AG04449 (cell line): ENCODE measurements around the gene PXDC1.

Experiments
- CTCF ChIA-PET: fragments of 350-600 bp; formaldehyde crosslinking; extraction: SDS; loops from one replicate; lab custom pipeline; 2021; ENCODE audit warnings: antibody characterized with exemption; lab: Yijun Ruan, JAX
- POLR2A ChIA-PET: fragments of 400-600, 350-600 bp; formaldehyde crosslinking; extraction: SDS; loops from one replicate; lab custom pipeline; 2020; ENCODE audit warnings: antibody characterized with exemption, inconsistent platforms; lab: Yijun Ruan, JAX
- DNase-seq: peaks from one replicate; pipeline ENCODE4 v3.0.0-alpha.2; 2010; ENCODE audit warnings: low read depth, low spot score
- H3K4me3 ChIP-seq: 2 replicates; pipeline ENCODE4 v1.5.1; 2011; ENCODE audit warnings: low read depth, mild to moderate bottlenecking, control low read depth, low read length
- TF ChIP-seq, protein P1 (sequence below): IDR thresholded peaks from one replicate; pipeline ENCODE4 v1.5.1; 2011; ENCODE audit warnings: mild to moderate bottlenecking, moderate library complexity, low read length, control low read depth, inconsistent platforms; ENCODE audit not compliant: insufficient read depth; ENCODE audit errors: missing control alignments

PXDC1 gene

DNA sequence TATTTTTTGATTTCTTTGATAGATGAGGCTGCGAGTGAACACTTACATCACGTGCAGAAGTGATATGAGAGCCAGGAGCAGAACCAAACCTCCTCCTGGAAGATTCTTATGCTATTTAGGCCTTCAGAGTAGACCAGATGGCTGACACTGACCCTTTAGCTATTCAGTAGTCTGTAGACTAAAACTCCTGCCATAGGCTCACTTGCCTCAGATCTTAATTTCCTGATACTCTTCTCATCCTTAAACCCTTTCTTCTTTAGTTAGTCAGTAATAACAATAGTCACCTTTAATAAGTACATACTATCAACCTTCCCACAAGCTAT is 45.2 kb upstream of the PXDC1 start:
- TF ChIP-seq, protein P1, sequence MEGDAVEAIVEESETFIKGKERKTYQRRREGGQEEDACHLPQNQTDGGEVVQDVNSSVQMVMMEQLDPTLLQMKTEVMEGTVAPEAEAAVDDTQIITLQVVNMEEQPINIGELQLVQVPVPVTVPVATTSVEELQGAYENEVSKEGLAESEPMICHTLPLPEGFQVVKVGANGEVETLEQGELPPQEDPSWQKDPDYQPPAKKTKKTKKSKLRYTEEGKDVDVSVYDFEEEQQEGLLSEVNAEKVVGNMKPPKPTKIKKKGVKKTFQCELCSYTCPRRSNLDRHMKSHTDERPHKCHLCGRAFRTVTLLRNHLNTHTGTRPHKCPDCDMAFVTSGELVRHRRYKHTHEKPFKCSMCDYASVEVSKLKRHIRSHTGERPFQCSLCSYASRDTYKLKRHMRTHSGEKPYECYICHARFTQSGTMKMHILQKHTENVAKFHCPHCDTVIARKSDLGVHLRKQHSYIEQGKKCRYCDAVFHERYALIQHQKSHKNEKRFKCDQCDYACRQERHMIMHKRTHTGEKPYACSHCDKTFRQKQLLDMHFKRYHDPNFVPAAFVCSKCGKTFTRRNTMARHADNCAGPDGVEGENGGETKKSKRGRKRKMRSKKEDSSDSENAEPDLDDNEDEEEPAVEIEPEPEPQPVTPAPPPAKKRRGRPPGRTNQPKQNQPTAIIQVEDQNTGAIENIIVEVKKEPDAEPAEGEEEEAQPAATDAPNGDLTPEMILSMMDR: no peak
- CTCF ChIA-PET: interaction anchor here (0.8 to 2.6 kb wide), 7 partner anchors 9 to 91 kb away, joined by 3 to 15 read pairs (median 4); partner anchors contain the start of gene FAM50B
- no peak overlapping the region for H3K4me3 ChIP-seq
- DNase-seq: no peak
- POLR2A ChIA-PET: interaction anchor here (1.0 to 1.5 kb wide), 2 partner anchors 16 to 47 kb away, joined by 3 to 4 read pairs; no protein-coding TSS in a partner anchor

DNA sequence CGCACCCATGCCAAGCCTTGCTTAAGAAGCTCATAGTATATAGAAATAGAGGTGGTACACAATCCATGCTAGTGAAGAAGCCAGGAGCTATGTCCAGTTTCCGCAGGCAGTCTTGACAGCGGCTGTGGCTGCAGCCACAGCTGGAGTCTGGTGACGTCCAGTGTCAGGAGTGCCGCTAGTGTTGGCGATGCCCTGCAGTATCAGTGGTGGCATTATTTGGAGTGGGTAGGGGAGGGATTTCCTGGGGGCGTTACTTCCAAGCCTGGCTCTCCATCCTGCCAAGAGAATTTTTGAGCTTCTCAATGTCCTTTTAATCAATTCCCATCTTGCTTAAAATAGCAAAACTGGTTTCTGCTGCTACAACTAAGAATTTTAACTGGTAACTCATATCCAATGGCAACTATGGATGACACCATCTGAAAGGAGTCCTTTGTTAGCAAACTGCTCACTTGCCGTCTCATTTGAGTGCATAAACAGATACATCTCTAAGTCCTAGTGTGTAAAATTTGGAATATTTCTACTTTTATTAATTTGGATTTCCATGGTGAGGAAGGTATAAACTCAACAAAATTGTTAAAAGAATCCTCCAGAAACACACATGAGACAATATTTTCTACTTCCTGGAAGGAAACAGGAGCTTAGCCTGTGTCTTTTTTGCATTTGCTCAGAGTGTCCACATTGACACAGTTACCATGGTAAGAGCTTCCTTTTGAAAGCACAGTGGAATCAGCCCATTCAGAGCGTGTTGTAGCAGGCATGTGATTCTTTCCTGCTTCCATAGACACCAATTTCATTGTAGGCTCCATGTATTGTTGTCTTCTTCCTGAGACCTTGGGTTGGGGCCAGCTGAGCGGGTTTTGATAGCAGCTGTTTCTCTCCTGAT is 44.6 kb upstream of the PXDC1 start:
- DNase-seq: no peak
- POLR2A ChIA-PET: interaction anchor here (1.0 to 1.5 kb wide), 2 partner anchors 16 to 46 kb away, joined by 3 to 4 read pairs; no protein-coding TSS in a partner anchor
- no peak overlapping the region for H3K4me3 ChIP-seq
- CTCF ChIA-PET: interaction anchor here (0.8 to 2.6 kb wide), 8 partner anchors 9 to 137 kb away, joined by 3 to 15 read pairs (median 4); partner anchors contain the start of gene FAM50B
- TF ChIP-seq, protein P1: no peak

DNA sequence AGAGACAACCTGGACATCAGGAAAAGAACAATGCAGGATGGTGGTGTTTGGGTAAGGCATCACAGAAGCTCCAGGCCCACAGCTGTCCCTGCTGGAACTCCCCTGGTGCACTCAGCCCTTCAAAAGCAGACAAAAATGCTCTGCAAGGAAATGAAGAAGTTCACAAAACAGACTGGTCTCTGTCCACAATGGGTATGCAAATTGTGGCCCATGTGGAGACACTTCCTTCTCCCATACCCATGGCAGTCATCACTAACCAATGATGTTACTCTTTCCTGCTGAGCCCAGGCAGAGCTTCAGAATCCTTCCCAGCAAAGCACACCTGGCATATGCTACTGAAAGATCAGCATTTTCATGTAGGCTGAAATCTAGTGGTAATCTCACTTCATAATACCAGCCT is 42.6 kb upstream of the PXDC1 start:
- TF ChIP-seq, protein P1: no peak
- DNase-seq: no peak
- CTCF ChIA-PET: interaction anchor here (0.8 kb wide), 1 partner anchor 12 kb away, joined by 3 read pairs; no protein-coding TSS in a partner anchor

DNA sequence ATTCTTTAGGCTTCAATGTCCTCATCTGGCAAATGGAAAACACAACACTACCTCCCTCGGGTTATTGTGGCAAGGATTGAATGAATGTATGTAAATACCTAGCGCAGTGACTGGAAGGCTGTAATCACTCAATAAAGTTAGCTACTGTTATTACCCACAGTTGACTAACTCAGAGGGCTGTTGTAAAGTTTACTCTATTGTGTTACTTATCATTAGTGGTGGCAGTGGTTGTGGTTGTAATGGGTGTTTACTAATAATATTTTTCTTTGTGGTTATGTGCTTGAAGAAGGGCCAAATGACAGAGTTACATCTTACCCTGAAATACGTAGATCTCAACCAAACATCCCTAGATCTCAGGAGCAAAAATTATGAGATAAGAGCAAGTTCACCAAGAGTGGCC is 42.0 kb upstream of the PXDC1 start:
- DNase-seq: no peak
- TF ChIP-seq, protein P1: no peak
- ChIA-PET POLR2A (interaction anchor here (0.6 kb wide), 1 partner anchor 19 kb away, joined by 5 read pairs; no protein-coding TSS in a partner anchor), CTCF (interaction anchor here (0.8 kb wide), 1 partner anchor 11 kb away, joined by 3 read pairs; no protein-coding TSS in a partner anchor)
- no peak overlapping the region for H3K4me3 ChIP-seq

More for the DNA sequence above, 42.6 kb upstream of the PXDC1 start:
- POLR2A ChIA-PET: interaction anchor here (0.6 kb wide), 1 partner anchor 20 kb away, joined by 5 read pairs; no protein-coding TSS in a partner anchor
- no peak overlapping the region for H3K4me3 ChIP-seq

DNA sequence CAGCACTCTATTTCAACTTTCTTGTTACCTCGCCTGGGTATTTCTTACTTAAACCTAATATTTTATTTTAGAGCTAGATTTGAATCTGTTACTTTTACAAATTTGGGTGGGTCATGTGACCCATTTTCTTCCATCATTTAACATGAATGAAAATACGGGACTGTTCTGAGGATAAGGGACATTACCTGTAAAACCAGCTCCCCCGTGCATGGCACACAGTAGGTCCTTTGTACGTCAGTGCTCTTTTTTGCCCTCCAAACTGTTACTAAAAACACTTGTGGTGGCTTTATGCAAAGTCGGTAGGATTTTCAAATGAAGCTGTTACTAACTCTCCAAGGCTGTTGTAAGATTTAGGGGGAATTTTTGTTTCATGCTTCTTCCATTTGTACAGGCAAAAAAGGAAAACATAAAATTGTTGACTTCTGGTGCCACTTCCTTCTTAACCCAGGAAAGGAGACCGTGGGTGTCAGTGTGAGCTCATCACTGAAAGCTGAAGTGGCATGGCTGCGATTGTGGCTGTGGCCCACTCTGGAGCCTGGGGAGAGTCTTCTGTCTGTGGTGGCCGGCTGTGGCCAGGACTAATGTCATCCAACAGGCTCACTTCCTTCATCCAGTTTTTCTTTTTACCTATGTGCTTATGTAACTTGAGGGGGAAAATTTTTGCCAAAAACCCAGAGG is 40.2 kb upstream of the PXDC1 start:
- ChIA-PET CTCF (interaction anchor here (1.5 to 2.3 kb wide), 3 partner anchors 9 to 57 kb away, joined by 3 to 7 read pairs (median 5); partner anchors contain the start of gene FAM50B), POLR2A (no interaction called here)
- TF ChIP-seq, protein P1: no peak
- H3K4me3 ChIP-seq: no peak overlapping the region
- DNase-seq: no peak
